ENCODE data around the gene CNTN6.
"Not testable (repeated sequence)": the region's sequence is repeated elsewhere in the genome, so short reads cannot be mapped to it uniquely, and the experiment has no call there.

Gene CNTN6

DNA sequence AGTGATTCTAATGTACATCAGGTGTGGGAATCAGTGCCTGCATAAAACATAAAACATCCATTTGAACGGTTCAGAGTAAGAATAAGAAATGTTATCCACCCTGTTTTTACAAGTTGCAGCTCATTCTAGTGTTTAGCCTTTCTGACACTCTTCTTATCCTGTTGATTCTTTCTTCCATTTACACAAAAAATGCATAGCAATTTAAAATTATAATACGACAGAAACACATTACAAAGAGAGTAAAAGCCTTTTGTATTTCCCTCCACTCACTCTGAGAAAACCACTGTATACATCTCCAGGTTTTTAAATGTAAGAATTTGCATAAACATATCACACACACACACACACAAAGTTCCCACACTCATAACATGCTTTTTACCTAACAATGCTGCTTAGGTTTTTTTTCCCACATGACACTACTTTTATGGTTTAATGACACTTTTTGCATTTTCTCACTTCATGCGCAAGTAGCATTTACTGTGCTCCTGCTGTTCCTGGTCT lies 199.8 kb downstream of the CNTN6 start:
- no peak for DNase-seq

GRCh38 chr3:1294586-1294985 lies 201.8 kb downstream of the CNTN6 start:
- DNase-seq, result no peak

GRCh38 chr3:1318296-1319005 lies 225.6 kb downstream of the CNTN6 start:
- DNase-seq, result no peak

DNA sequence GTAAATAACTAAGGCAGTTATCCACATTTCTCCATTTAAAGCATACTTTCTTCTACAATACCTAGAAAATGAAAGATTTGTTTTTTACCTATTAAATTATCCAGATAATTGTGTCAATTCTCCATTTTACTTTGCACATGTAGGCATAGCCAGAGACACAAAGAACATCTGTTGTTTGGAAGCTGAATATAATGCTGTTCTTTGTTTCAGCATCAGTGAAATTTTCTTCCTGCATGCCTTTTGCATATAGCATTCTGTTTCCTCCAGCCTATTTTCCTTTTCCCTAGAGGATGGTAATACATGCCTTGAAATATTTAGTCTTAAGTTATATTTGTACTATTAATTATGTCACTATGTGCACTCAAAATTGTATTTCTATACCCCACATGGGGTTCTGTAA lies 233.7 kb downstream of the CNTN6 start:
- no peak for DNase-seq

- DNase-seq, result no peak
Measured at GRCh38 chr3:1330107-1330506, 237.3 kb downstream of the CNTN6 start.

DNA sequence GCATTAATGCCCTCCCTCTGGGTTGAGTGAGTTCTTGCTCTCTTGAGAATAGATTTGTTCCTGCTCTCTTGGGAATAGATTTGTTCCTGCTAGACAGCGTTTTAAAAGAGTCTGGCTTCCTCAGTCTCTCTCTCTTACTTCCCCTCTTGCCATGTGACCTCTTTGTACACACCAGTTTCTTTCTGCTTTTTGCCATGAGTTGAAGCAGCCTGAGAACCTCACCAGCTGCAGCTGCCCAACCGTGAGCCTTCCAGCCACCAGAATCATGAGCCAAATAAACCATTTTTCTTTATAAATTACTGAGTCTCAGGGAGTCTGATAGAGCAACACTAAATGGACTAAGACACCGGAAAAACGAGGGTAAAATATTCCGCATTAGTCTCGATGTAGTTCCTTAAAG lies 253.6 kb downstream of the CNTN6 start:
- no peak for DNase-seq

DNA sequence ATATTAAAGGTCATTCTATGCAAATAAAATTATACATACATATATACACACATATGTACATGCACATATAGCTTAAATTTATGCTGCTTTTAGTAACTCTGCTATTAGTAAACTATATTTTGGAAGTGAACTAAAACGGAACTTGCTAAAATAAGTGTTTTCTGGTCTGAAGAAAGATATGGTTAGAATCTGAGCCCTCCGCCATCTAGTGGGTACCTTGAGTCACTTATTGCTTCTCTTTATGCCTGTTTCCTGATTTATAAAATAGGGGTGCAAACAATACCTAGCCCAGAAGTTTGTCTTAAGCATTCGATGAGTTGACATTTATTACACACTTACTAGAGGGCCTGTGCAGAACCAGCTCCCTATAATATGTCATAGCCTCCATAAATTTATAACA lies 255.7 kb downstream of the CNTN6 start:
- no peak for DNase-seq

GRCh38 chr3:1350885-1351284 lies 258.1 kb downstream of the CNTN6 start:
- no peak for DNase-seq

DNA sequence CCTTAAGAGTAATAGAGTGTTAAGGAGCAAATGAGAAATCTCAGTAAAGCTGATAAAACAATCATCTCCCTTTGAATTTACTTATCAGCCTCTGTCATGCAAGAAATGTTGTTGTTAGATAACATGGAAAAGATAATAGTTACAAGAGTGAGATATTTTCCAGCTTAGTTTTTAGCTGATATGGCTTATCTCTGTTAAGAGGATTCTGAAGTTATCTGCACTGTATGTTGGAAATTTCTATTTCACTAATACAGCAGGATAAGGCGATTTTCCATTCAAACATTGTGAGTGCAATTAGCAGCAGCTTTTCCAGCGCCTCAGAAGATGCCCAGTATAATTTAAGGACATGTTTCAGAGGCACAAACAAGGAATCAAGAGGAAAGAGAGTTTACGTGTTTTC lies 262.9 kb downstream of the CNTN6 start:
- no peak for DNase-seq

DNA sequence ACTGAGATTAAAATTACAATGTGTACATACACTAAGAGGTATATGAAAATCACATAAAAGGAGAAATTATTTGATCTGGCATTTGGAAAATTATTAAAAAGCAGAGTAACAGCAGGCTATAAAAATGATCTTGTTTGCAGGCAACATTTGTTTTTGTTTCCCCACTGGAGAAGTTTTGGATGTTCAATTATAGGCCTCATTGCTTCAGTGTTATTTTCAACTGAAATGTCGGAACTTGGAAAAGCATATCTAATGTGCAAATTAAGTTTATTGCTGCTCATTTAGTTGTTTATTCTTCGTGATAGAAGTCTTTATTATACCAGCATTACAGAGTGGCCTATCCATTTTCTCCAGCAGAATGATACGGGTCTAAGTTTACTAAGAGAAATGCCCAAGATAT lies 263.3 kb downstream of the CNTN6 start:
- DNase-seq, result no peak

DNA sequence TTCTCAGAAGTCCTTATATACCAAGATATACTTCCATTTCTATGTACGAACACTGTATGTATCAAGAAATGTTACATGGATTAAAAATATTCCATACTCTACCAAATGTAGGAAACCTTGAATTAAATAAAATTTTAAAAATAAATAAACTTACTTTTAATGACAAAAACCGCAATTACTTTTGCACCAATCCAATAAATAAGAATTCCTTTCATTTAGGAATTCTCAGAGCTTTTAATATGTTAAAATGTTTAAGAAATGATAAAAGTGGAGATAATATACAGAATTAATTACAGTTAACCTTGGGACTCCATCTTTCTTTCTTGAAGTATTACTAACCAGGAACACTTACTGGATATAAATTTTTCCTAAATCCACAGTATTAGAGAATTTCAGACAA lies 272.7 kb downstream of the CNTN6 start:
- no peak for DNase-seq

DNA sequence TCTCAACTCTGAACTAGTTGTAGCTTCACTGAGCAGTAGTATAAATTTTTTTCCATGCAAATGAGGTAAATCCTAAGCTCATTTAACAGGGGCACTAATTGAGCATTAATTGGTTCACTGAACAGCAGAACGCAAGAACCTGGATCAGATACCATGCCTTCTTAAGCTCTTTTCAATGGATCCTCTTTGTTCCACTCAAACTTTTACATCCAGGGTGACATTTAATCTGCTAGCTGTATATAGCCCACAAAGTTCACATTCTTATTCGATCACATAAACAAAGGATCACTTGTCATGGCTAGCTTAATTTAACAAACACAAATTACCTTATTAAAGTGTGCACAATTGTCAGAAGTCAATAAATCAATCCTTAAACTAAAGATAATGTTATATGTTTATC lies 281.6 kb downstream of the CNTN6 start:
- no peak for DNase-seq

GRCh38 chr3:1375145-1375544 lies 282.3 kb downstream of the CNTN6 start:
- no peak for DNase-seq

GRCh38 chr3:1380926-1381646 lies 288.3 kb downstream of the CNTN6 start:
- DNase-seq, result no peak

DNA sequence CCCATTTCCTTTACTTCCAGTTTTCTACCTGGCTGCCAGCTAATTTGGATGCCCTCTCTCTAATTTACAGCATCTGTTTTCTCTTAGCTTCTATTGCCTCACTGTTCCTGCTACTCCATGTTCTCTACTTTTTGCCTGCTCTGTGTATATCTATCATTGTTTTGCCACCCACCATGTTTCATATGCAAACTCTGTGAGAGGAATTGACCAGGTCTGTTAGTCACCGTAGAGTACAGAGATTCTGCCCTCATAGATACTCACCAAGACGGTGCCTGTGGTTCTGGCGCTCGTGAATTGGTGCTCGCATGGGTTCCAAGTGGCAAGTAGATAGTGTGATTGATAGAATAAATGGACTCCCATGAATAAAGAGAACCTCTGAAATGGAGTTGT lies 288.8 kb downstream of the CNTN6 start:
- no peak for DNase-seq

GRCh38 chr3:1387396-1387905 lies 294.6 kb downstream of the CNTN6 start:
- not testable (repeated sequence) for DNase-seq

GRCh38 chr3:1394188-1394587 lies 301.4 kb downstream of the CNTN6 start:
- DNase-seq, result no peak

GRCh38 chr3:1400571-1400970 lies 307.7 kb downstream of the CNTN6 start:
- DNase-seq, result no peak

DNA sequence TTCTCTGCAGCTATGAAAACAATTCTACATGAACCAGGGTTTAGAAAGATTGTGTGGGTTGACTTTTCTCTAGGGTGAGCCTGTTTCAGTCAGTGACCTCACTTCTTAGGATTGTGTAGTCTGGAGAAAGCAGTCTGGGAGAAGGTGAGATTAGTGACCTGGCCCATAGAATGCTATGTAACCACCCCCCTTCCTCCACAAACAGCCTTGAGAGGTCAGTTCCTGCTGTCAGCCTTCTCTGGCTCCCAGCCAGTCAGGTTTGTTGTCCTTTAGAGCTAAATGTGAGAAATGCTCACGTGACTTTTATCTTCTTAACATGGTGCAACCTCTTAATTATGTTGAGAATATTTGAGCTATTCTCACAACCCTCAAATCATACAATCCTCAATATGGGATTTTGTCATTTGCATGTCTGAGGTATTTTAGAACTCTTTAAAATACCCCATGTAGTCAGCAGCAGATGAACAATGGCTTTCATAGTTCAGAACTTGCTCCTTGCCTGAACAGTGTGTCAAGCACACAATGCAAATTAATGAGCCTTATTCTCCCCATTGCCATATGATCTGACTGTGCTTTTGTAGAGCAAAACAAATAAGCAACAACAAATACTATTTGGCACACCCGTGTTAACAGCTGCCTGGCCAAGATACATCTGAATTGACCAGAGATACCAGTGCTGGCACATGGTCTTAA lies 311.6 kb downstream of the CNTN6 start:
- DNase-seq, result no peak

DNA sequence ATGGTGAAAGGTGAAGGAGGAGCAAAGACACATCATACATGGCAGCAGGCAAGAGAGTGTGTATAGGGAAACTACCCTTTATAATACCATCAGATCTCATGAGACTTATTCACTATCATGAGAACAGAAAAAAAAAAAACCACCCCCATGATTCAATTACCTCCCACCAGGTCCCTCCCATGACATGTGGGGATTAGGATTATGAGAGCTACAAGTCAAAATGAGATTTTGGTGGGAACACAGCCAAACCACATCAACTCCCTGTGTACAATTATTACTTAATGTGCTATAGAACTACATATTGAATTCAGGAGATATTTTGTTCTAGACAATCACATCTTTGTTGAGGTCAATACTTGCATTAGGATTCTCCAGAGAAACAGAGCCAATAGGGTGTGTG lies 313.4 kb downstream of the CNTN6 start:
- no peak for DNase-seq

GRCh38 chr3:1421577-1421976 lies 328.8 kb downstream of the CNTN6 start:
- DNase-seq, result no peak

DNA sequence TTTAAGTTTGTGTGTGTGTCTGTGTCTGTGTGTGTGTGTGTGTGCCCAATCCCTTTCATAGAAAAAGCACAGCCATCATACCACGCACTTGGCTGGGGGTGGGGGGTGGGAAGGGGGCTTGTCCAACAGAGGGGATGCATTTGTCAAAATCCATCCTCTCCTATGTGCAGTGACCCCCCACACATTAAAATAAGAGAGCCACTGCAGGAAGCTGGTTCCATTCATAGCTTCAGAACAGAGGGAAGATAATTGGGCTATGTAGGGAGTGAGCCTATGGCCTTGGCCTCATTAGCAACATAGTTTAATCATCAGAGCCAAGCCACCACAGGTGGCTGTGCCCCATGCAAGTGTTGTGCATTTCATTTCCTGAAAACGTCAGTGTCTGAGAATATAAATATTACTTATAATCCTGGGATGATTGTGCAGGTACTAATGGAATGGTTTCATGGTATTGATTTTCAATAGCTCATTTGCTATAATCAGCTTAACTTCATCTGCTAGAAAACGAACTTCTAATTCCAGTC lies 330.8 kb downstream of the CNTN6 start:
- DNase-seq, result no peak

DNA sequence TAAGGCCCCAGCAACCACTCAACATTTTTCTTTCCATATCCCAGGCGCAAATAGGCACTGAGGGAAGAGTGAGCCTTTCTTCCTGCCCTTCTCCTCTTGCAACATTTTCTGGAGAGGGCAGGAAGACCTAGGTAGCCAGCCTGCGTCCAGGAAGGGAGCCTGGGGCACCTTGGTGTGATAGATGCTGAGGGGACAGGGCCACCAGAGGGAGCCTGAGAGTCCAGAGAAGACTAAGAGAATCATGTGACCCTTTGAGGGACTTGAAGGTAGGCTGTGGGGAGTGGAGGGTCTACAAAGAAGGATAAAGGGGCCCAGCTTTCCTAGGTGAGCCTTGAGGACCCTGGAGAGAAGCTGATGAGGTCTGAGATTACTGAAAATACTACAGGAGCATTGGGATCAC lies 346.6 kb downstream of the CNTN6 start:
- DNase-seq, result peak in 1 of 2 experiments; percentile 20
